ENCODE measurements around the gene SSX2IP.

GRCh38 chr1:84693785-84694184, 3.5 kb upstream of the SSX2IP start:
- TF ChIP-seq CTCF (IDR thresholded peaks at IDR 0.05): no peak
- TF ChIP-seq POLR2A (IDR thresholded peaks at IDR 0.05): no peak

Data from uterus (tissue), 2 donors.